ENCODE results near the gene LRRC4B.

The LRRC4B gene

GRCh38 chr19:50520822-50521465 is 47.3 kb downstream of the LRRC4B start:
- H3K4me2 ChIP-seq = no peak overlapping the region
- TF ChIP-seq Cebpa-rat (IDR thresholded peaks at IDR 0.05) = no peak
- peaks cover 0 to 4% (median 0%) of the 10 kb centered on the region in 10 experiments; a peak in 6 of 20 replicates for H3K4me1 ChIP-seq
- peaks cover 0 to 15% (median 0%) of the 10 kb centered on the region in 11 experiments; a peak in 5 of 22 replicates for H3K36me3 ChIP-seq
- H4K20me1 ChIP-seq = no peaks in the 10 kb centered on the region
- no peak overlapping the region for H3K27ac ChIP-seq
- no peaks in the 10 kb centered on the region for H3K27me3 ChIP-seq
- H3K9ac ChIP-seq = no peak overlapping the region
- H3K4me3 ChIP-seq = no peak overlapping the region
- peaks cover 0 to 21% (median 13%) of the 10 kb centered on the region in 11 experiments; a peak in 15 of 22 replicates for H3K9me3 ChIP-seq (replicated peaks in 1 of 11)

- Histone ChIP-seq H3K9me3 (replicated peaks in 1 of 11) (peaks cover 0 to 21% (median 13%) of the 10 kb centered on the region in 11 experiments; a peak in 15 of 22 replicates), H3K4me2 (no peak overlapping the region), H3K36me3 (peaks cover 0 to 15% (median 0%) of the 10 kb centered on the region in 11 experiments; a peak in 5 of 22 replicates), H3K9ac (no peak overlapping the region), H3K4me1 (peaks cover 0 to 17% (median 11%) of the 10 kb centered on the region in 10 experiments; a peak in 16 of 20 replicates), H3K4me3 (no peak overlapping the region), H4K20me1 (no peaks in the 10 kb centered on the region), H3K27me3 (no peaks in the 10 kb centered on the region), H3K27ac (no peak overlapping the region)
- TF ChIP-seq Cebpa-rat (IDR thresholded peaks at IDR 0.05) = no peak
Observed at GRCh38 chr19:50519006-50519575, 49.1 kb downstream of the LRRC4B start.

DNA sequence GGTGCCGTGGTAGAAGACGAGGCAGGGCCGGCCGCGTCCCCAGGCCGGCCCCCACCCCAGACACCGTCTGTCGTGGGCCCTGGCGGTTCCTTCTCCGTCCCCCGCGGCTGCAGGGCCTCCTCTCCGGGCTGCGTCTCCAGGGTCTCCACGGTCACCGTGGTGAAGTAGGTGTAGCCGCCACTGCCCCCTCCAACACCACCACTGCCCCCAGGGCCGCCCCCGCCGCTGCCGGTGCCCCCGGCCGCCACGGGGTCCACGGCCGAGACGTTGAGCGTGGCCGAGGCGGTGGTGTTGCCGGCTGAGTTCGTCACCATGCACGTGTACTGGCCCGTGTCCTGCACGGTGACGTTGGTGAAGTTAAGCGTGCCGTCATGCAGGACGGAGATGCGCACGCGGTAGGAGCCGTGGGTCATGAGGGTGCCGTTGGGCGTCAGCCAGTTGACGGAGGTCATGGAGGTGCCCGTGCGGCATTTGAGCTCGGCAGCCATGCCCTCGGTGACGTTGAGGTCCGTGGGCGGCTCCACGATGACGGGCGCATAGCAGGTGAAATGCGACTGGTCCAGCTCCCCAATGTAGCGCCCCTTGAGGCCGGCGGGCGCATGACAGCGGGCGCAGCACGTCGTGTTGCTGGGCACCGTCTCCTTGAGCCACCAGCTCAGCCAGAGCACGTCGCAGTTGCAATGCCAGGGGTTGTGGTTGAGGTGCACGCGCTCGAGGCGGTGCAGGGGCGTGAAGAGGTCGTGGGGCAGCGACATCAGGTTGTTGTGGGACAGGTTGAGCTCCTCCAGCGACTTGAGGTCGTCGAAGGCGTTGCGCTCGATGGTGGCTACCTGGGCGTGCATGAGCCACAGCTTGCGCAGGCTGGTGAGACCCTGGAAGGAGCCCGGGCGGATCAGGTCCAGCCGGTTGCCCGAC is 49.9 kb downstream of the LRRC4B start:
- TF ChIP-seq Cebpa-rat (IDR thresholded peaks at IDR 0.05) = no peak
- Histone ChIP-seq H3K4me2 (no peak overlapping the region), H3K4me1 (peaks cover 0 to 25% (median 18%) of the 10 kb centered on the region in 10 experiments; a peak in 16 of 20 replicates), H4K20me1 (no peaks in the 10 kb centered on the region), H3K9ac (no peak overlapping the region), H3K27ac (no peak overlapping the region), H3K4me3 (no peak overlapping the region), H3K36me3 (peaks cover 0 to 15% (median 0%) of the 10 kb centered on the region in 11 experiments; a peak in 5 of 22 replicates), H3K9me3 (replicated peaks in 1 of 11) (peaks cover 0 to 21% (median 13%) of the 10 kb centered on the region in 11 experiments; a peak in 15 of 22 replicates), H3K27me3 (no peaks in the 10 kb centered on the region)

DNA sequence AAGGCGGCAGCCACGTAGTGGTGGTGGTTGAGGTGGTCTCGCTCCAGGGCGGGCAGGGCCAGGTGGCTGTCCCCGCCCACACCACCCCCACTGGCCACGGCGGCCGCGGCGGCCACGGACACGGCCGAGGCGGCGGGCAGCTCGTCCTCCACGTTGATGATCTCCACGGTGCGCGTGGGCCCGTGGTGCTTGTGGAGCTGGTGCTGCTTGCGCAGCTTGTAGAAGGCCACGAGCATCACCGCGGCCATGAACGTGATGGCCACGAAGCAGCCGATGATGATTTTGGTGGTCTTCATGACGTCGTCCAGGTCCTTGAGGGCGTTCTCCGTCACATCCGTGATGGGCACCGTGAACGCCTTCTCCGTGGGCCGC is 50.5 kb downstream of the LRRC4B start:
- TF ChIP-seq Cebpa-rat (IDR thresholded peaks at IDR 0.05) = no peak
- H3K4me2 ChIP-seq = no peak overlapping the region
- H3K9ac ChIP-seq = no peak overlapping the region
- no peak overlapping the region for H3K4me3 ChIP-seq
- H3K27ac ChIP-seq = no peak overlapping the region
- H3K9me3 ChIP-seq (replicated peaks in 1 of 11) = peaks cover 0 to 21% (median 13%) of the 10 kb centered on the region in 11 experiments; a peak in 15 of 22 replicates
- H3K4me1 ChIP-seq = peaks cover 0 to 29% (median 23%) of the 10 kb centered on the region in 10 experiments; a peak in 16 of 20 replicates
- no peaks in the 10 kb centered on the region for H4K20me1 ChIP-seq
- H3K36me3 ChIP-seq = peaks cover 0 to 15% (median 0%) of the 10 kb centered on the region in 11 experiments; a peak in 5 of 22 replicates
- no peaks in the 10 kb centered on the region for H3K27me3 ChIP-seq

GRCh38 chr19:50516964-50517703 is 51.1 kb downstream of the LRRC4B start:
- Histone ChIP-seq H3K4me2 (no peak overlapping the region), H3K4me3 (no peak overlapping the region), H4K20me1 (no peaks in the 10 kb centered on the region), H3K27me3 (no peaks in the 10 kb centered on the region), H3K27ac (no peak overlapping the region), H3K4me1 (peaks cover 2 to 35% (median 28%) of the 10 kb centered on the region in 10 experiments; a peak in 18 of 20 replicates), H3K9me3 (replicated peaks in 1 of 11) (peaks cover 0 to 21% (median 13%) of the 10 kb centered on the region in 11 experiments; a peak in 15 of 22 replicates), H3K36me3 (peaks cover 0 to 15% (median 0%) of the 10 kb centered on the region in 11 experiments; a peak in 5 of 22 replicates), H3K9ac (no peak overlapping the region)
- no peak for TF ChIP-seq Cebpa-rat (IDR thresholded peaks at IDR 0.05)

- Histone ChIP-seq H3K9me3 (replicated peaks in 1 of 11) (peaks cover 0 to 21% (median 13%) of the 10 kb centered on the region in 11 experiments; a peak in 15 of 22 replicates), H3K4me2 (no peak overlapping the region), H4K20me1 (no peaks in the 10 kb centered on the region), H3K36me3 (peaks cover 0 to 15% (median 0%) of the 10 kb centered on the region in 11 experiments; a peak in 5 of 22 replicates), H3K9ac (no peak overlapping the region), H3K4me1 (peaks cover 7 to 41% (median 33%) of the 10 kb centered on the region in 10 experiments; a peak in 19 of 20 replicates), H3K27ac (no peak overlapping the region), H3K27me3 (no peaks in the 10 kb centered on the region), H3K4me3 (no peak overlapping the region)
- no peak for TF ChIP-seq Cebpa-rat (IDR thresholded peaks at IDR 0.05)
Observed at GRCh38 chr19:50516456-50516855, 51.8 kb downstream of the LRRC4B start.

- H3K27me3 ChIP-seq = no peaks in the 10 kb centered on the region
- peak overlapping the region in 2 of 11 experiments; percentile 32 to 36; a peak in 3 of 22 replicates for H3K27ac ChIP-seq
- H3K4me3 ChIP-seq = no peak overlapping the region
- no peak for TF ChIP-seq Cebpa-rat (IDR thresholded peaks at IDR 0.05)
- H3K4me2 ChIP-seq = peak overlapping the region in 9 of 11 experiments; percentile 32 to 84 (median 75); a peak in 16 of 22 replicates
- no peaks in the 10 kb centered on the region for H4K20me1 ChIP-seq
- H3K4me1 ChIP-seq = peaks cover 12 to 49% (median 40%) of the 10 kb centered on the region in 10 experiments
- H3K9me3 ChIP-seq (replicated peaks in 1 of 11) = peaks cover 0 to 21% (median 13%) of the 10 kb centered on the region in 11 experiments; a peak in 15 of 22 replicates
- H3K9ac ChIP-seq = peak overlapping the region in 2 of 11 experiments; percentile 24 to 41; a peak in 3 of 22 replicates
- peaks cover 0 to 15% (median 0%) of the 10 kb centered on the region in 11 experiments; a peak in 5 of 22 replicates for H3K36me3 ChIP-seq
Observed at GRCh38 chr19:50515168-50515561, 53.1 kb downstream of the LRRC4B start.
